C1 segment of cervical spinal cord (tissue), 14 donors: ENCODE measurements around the gene CDX2.

Source experiments
- DNase-seq, 14 donors: peaks; one replicate each; lab custom pipeline; 2025; lab: John Stamatoyannopoulos, UW

The CDX2 gene

GRCh38 chr13:27918918-27919658, 50.0 kb downstream of the CDX2 start:
- DNase-seq, result no peak

GRCh38 chr13:27918041-27918917, 50.8 kb downstream of the CDX2 start:
- DNase-seq, result no peak

DNA sequence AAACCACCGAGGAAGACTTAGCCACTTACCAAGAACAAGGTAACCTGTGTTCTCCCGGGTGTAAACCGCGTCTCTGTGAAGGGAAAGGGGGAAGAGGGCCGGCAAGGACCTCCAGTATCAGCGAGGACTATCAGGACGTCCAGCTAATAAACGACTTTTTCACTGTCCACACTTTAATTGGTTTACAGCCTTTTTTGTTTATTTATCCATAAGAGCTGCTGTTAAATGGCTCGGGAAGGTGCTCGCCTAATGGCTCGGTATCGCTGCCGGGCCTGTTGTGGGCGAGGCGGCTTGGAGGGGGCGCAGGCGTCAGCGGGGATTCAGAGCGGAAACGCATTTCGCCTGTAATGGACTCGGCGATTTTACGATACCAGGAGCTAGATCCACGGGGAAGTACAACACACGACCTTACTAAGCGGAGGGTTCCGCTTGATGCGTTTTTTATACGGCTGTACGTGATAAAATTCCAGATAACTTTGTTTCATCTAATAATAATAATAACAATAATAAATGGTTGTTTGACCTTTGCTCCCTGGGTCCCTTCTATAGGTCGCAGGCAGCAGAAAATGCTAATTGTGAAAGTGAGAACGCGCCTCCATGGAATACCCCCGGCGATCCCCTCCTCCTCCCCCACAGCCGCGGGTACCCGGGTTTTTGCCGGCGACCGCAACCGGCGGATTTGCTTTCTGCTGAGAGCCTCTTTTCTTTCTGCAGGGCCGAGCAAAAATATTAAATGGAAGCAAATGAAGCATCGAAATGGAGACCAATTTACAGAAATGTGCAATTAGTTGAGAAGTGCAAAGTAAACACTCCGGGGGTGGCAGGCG, 51.8 kb downstream of the CDX2 start:
- no peak for DNase-seq

DNA sequence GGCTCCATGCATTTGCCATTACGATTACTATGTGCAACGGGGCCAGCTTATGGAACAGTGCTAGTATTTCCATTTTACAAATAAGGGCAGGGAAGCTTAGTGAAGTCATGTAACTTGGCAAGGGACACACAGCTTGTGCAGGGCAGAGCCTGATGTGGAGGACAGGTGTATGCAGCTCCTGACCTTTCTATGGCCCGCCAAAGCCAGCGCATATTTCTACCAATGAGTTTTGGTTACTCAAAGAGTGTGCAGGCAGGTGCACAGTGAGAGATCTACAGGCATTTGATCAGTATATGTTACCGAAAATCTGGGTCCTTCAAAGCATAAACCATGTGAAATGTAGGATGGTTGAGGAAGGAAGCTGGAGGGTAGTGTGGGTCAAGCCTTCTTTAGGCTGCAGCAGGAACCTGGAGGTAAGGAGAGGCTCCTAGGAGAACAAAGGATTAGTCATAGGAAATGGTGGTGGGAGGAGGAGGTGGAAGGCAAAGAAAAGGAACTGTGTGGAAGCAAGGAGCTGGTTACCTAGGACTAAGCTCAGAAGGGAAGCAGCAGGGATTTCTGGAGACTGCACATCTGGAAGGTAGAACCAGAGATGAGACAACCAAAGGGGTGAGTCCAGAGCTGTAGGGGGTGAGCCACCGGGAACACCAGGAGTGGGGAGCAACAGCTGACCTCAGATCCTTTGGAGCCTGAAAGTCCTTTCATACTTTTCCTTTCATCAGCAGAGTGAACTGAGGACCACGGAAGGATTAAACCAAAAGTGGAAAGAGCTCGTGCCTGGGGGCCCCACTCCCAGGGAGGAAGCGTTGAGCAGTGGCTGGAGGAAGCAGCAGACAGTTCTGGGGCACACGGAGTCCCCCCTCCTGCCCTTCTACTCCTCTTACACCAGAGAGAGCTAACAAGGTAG, 53.6 kb downstream of the CDX2 start:
- no peak for DNase-seq

GRCh38 chr13:27913160-27913559, 56.0 kb downstream of the CDX2 start:
- no peak for DNase-seq

DNA sequence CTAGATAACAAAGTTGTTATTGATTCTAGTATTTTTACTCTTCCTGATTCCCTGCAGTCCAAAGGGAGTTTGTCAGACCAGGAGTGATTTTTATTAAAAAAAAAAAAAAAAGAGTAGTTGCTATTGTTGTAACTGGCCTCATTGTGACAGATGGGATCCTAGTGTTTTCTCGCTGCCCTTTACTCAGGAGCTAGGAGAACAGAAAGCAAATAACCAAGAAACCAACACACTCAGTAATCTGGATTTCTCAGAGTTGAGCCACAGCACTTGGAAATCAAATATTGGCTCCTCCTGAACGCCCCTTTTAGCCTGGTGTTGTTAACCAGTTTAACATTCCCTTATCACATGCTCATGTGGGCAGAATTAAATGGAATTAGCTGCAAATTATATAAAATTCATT, 57.6 kb downstream of the CDX2 start:
- DNase-seq, result no peak
